Stimulated activated CD4-positive, alpha-beta T cell treated with anti-CD3 and anti-CD28 coated beads, Interleukin-2, amount 100 ng/mL, for 4 hours (primary cell): Measurements from ENCODE around the gene B3GLCT.

Experiments
- DNase-seq: peaks from one replicate; pipeline ENCODE4 v3.0.0-alpha.2; 2020; ENCODE audit warnings: low read depth

B3GLCT gene

DNA sequence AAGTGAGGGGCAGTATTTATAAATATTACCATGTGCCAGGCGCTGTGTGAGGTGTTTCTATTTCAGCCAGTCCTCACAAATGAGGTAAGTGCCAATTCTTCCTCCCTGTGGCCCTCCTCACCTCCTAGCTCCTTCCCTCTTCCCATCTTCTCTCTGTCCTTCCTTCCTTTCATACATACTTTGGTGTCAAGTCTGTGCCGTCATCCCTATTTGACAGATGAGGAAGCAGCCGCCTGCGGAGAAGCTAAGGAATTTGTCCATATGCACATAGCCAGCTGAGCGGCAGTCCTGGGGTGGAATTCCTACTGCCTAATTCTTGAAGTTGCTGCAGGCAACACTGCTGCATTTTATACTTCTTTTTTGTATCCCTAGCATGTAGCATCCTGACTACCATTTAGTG lies 150.8 kb downstream of the B3GLCT start:
- DNase-seq, result no peak

DNA sequence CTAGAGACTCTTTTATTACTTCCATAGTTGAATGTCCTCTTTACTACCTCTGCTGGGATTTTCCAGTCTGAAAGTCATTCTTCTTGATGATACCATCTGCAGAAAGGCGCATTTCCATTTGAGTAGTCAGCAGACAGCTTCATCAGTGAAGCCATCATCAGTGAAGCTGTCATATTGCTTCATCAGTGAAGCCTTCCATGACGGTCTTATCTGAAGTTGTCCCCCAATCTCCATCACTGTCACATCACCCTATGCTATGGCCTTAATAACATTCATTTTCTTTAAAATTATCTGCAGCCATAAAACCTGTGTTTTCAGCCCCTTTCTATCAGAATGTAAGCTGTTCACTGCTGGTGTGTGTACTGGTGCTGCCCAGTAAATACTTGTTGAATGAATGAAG lies 151.6 kb downstream of the B3GLCT start:
- DNase-seq, result no peak

- no peak for DNase-seq
Measured at GRCh38 chr13:31352467-31352866, 152.7 kb downstream of the B3GLCT start.

DNA sequence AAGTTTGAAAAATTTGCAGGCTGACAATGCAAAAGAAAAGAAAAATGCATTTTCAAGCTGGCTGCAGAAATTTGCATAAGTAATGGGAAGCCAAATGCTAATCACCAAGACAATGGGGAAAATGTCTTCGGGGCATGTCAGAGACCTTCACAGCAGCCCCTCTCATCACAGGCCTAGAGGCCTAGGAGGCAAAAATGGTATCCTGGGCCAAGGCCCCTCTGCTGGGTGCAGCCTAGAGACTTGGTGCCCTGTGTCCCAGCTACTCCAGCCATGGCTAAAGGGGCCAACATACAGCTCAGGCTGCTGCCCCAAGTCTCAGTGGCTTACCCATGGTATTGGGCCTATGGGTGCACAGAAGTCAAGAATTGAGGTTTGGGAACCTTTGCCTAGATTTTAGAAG lies 155.2 kb downstream of the B3GLCT start:
- no peak for DNase-seq

DNA sequence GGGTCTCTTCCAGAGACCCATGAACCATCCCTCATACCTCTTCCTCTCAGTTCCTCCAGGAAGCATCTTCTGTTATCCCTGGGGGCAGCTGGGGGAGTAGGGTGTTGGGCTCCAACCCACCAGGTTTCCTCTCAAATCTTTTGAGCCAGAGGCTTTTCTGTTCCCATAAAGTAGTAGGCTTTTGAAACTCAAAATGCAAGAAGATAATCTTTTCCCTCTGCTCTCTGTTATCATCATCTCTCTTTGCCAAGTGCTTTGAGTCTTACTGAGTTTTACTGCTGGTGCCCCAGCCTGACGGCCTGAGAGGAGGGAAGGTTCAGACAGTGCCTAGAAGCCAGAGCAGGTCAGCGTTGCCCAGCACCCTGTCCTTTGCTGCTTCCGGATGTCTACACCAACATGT lies 157.2 kb downstream of the B3GLCT start:
- DNase-seq, result no peak

GRCh38 chr13:31357581-31357980 lies 157.8 kb downstream of the B3GLCT start:
- DNase-seq, result no peak

DNA sequence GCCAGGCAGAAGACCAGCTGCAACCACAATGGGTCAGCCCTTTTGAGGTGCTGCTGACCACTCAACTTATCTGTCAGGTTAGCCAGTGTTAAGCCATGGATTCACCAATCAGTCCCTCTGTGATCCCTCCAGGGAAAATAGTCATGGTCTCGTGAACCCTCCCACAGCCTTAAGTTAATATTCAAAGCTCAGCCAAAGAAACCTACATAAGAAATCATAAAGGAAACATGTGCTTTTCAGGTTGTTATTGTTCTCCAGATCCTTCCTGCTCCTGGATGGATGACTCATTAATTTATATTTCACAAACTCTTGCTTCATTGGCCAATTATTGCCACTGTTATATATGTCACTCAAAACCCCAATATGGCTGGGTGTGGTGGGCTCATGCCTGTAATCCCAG lies 161.9 kb downstream of the B3GLCT start:
- no peak for DNase-seq

DNA sequence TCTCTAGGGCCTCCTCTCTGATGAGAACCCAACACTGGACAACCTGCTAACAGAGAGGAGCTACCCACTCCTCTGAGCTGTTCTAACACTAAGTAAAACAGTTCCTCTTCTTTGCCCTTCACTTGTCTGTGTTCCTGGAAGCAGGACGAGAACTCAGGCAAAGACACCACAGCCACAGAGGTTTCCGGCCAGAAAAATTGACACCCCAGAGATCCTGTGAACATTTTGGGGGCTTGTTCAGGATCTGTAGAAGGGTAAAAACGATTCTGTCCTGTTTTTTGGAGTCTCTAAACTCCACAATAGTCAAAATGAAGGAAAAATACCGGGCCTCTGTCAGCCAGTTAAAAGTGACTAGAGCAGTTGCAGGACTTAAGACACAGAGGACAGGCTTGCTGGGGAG lies 165.9 kb downstream of the B3GLCT start:
- no peak for DNase-seq

- no peak for DNase-seq
Measured at GRCh38 chr13:31367410-31367809, 167.6 kb downstream of the B3GLCT start.

- no peak for DNase-seq
Measured at GRCh38 chr13:31369213-31369612, 169.4 kb downstream of the B3GLCT start.

- DNase-seq, result no peak
Measured at GRCh38 chr13:31372454-31372853, 172.7 kb downstream of the B3GLCT start.

DNA sequence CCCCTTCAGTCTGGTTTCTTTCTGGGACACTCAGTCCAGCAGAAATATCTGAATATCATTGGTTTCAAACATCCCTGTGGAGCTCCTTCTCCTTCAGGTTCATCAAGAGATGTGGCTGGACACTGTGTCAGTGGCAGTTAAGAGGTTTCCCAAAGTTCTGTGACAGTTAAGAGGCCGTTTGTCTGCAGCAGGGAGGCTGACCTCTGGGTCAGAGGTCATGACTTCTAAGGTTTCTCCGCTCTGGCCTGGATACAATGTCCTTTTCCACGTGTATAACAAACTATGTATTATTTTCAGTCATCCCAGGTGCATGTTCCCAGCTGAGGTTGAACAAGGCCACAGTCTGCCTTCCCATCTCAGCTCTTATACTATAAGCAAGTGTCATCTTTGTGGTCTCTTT lies 174.9 kb downstream of the B3GLCT start:
- DNase-seq, result no peak

GRCh38 chr13:31377946-31378345 lies 178.2 kb downstream of the B3GLCT start:
- no peak for DNase-seq

DNA sequence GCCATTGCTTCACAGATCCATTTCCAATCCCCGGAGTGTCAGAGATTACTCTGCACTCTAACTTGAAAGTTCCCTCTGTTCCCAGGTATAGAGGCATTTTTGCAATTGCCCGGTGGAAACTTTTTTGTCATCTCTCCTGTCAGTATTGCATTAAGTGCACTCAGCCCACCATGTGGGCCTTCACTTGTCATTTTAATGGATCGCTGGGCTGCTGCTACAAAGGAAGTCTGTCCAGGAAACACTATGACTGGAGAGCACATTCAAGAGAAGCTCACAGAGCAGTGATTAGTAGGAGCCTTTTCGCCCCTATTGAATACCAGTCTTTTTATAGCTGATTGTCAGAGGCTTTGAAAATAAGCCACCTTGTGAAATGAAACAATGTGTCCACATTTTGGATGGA lies 180.9 kb downstream of the B3GLCT start:
- no peak for DNase-seq
